Heart left ventricle (tissue), 16 donors: ENCODE results near the gene ATP8A1. TPM values are rescaled to one million over a fixed set of nuclear protein-coding genes. Genes with fewer than 3 reads are reported as not detected.

Source experiments
- ATAC-seq, 4 donors: fragments of 200-7000 bp; cut with Tn5 transposase; one replicate each; pipeline ENCODE4 v1.9.1; 2020 to 2022; ENCODE audit warnings: moderate library complexity in 4 of 4, mild to moderate bottlenecking in 3 of 4, moderate number of reproducible peaks in 1 of 4
- DNase-seq, 5 donors: peaks; one replicate each; pipeline ENCODE4 v3.0.0-alpha.2; 2020
- H3K27ac ChIP-seq, 12 donors: fragments of 200-600 bp; sonication (generic) in 4 of 12; one replicate each; pipeline versions ENCODE4 v1.5.0 to v1.8.0; 2016 to 2022; ENCODE audit warnings: mild to moderate bottlenecking in 2 of 12
- H3K27me3 ChIP-seq, 9 donors: fragments of 200-600 bp; sonication (generic) in 2 of 9; one replicate each; pipeline versions ENCODE4 v1.5.1 to v1.8.0; 2016 to 2022; ENCODE audit warnings: mild to moderate bottlenecking in 3 of 9
- H3K36me3 ChIP-seq, 9 donors: fragments of 200-600 bp; sonication (generic) in 2 of 9; one replicate each; pipeline versions ENCODE4 v1.5.0 to v1.8.0; 2018 to 2022; ENCODE audit warnings: mild to moderate bottlenecking in 2 of 9
- H3K4me1 ChIP-seq, 12 donors: fragments of 200-600 bp; sonication (generic) in 4 of 12; one replicate each; pipeline versions ENCODE4 v1.5.0 to v1.8.0; 2016 to 2022; ENCODE audit warnings: mild to moderate bottlenecking in 3 of 12
- H3K4me3 ChIP-seq, 12 donors: fragments of 200-600 bp; sonication (generic) in 4 of 12; one replicate each; pipeline versions ENCODE4 v1.5.0 to v1.8.0; 2017 to 2022; ENCODE audit warnings: mild to moderate bottlenecking in 9 of 12, moderate library complexity in 4 of 12
- H3K9me3 ChIP-seq, 12 donors: fragments of 200-600 bp; sonication (generic) in 4 of 12; one replicate each; pipeline versions ENCODE4 v1.5.0 to v1.8.0; 2016 to 2022; ENCODE audit warnings: mild to moderate bottlenecking in 1 of 12
- POLR2A ChIP-seq, 2 donors: fragments of 450-650 bp; IDR thresholded peaks; one replicate each; pipeline ENCODE4 v1.6.1; 2017; ENCODE audit warnings: antibody characterized with exemption in 2 of 2, mild to moderate bottlenecking in 2 of 2, moderate library complexity in 2 of 2
- WGBS, 4 donors: extraction: QIAGEN DNeasy Blood & Tissue Kit in 2 of 4; methylation state at CpG; one replicate each; pipeline versions ENCODE4 v1.1.5 to v1.1.7; 2013 to 2018; 5-methylcytosine and 5-hydroxymethylcytosine counted together
- intact Hi-C, 10 donors: fragments of 100-400 bp; cut with DNase I; formaldehyde crosslinking; loops; one replicate each; pipeline versions ENCODE4 v1.11.1 to v1.14.2; 2022
- polyA plus RNA-seq, 2 donors: library from polyadenylated mRNA; stranded (reverse); fragments of 200-250 nt; gene quantifications; one replicate each; pipeline ENCODE4 v1.2.3, GENCODE V29; 2013
- total RNA-seq, 9 donors: library from RNA; depleted of rRNA in 2 of 9; stranded (reverse); fragments of >200 nt in 2 of 9; fragmentation: NEBNext Ultra II Directional in 3 of 9; extraction: Animal tissue kit (Norgen Biotek cat#: 25700) in 3 of 9; gene quantifications; one replicate each; pipeline versions ENCODE4 v1.1.0 to v1.2.4, GENCODE V29; 2016 to 2023
- TF ChIP-seq, protein P1 (sequence below), 12 donors: fragments of 200-600 bp; sonication (generic) in 4 of 12; IDR thresholded peaks; one replicate each; pipeline versions ENCODE4 v1.5.0 to v1.8.0; 2018 to 2022; ENCODE audit warnings: antibody characterized with exemption in 12 of 12, mild to moderate bottlenecking in 5 of 12
- donor health status: ischemic (EF 13 %, LVEDD 7.1; RV severe dilation, severe dysfunction).
- donor health status: healthy with polysubstance abuse.
- donor health status: DM: no; HTN: yes; CAD: no.
- donor health status: DM: no; HTN: no; CAD: no.
- donor health status: ischemic (EF 25% LVEDD 6.9; RV normal size, moderate dysfunction).
- donor health status: ischemic (EF 25% LVEDD 5.7; RV mildly dilated, moderate dysfunction).
- donor health status: healthy.
- donor health status: DM: yes; HTN: yes; CAD: no.
- donor health status: ischemic (EF 35%, LVEDD 5.7; RV mildly dilated, moderate dysfunction).
- donor health status: nonischemic (EF 11% LVEDD 7.7; RV severe dilation, severe dysfunction).
- donor health status: DM: yes; HTN: yes; CAD: no.
- donor health status: PGD.
- donor health status: ischemic (EF 29% LVEDD 5.4; RV normal size, mild dysfunction).
- donor health status: nonischemic (EF 23%, LVEDD 6.1; RV moderate dilation, normal function).

Gene ATP8A1
- total and polyA plus RNA-seq, 11 donors: 4.6 to 29.7 (median 16.2) TPM

DNA sequence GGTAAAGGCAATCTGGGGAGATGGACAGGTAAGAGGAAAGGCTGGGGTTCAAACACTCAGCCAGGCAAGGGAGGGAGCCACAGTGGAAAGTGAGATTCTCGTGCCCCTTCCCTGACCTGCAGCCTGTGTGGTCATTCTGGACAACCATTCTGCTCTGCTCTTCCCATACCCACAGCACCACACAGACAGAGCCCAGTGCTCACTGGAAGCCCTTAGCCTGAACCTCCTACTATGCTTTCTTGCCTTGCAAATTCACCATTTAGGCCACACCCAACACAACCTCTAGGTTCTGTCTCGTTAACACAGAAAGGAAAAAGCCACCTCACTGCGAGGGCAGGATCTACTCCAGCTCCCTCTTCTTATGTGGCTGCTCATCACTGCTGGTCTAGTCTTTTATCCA is 166.9 kb downstream of the ATP8A1 start:
- H3K4me1 ChIP-seq: no peaks in the 10 kb centered on the region
- H3K9me3 ChIP-seq: no peaks in the 10 kb centered on the region
- peaks cover 0 to 3% (median 0%) of the 10 kb centered on the region in 9 donors for H3K36me3 ChIP-seq
- no peak overlapping the region for H3K27ac ChIP-seq
- WGBS, 4 donors: 87 to 91% (median 89%) methylated on average over 3 of the region's 3 CpGs
- no peaks in the 10 kb centered on the region for H3K27me3 ChIP-seq
- ATAC-seq: no peak
- DNase-seq: no peak
- TF ChIP-seq, protein P1, sequence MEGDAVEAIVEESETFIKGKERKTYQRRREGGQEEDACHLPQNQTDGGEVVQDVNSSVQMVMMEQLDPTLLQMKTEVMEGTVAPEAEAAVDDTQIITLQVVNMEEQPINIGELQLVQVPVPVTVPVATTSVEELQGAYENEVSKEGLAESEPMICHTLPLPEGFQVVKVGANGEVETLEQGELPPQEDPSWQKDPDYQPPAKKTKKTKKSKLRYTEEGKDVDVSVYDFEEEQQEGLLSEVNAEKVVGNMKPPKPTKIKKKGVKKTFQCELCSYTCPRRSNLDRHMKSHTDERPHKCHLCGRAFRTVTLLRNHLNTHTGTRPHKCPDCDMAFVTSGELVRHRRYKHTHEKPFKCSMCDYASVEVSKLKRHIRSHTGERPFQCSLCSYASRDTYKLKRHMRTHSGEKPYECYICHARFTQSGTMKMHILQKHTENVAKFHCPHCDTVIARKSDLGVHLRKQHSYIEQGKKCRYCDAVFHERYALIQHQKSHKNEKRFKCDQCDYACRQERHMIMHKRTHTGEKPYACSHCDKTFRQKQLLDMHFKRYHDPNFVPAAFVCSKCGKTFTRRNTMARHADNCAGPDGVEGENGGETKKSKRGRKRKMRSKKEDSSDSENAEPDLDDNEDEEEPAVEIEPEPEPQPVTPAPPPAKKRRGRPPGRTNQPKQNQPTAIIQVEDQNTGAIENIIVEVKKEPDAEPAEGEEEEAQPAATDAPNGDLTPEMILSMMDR (IDR thresholded peaks at IDR 0.05): no peak
- TF ChIP-seq POLR2A (IDR thresholded peaks at IDR 0.05): no peak
- intact Hi-C loops: no loop called here
- H3K4me3 ChIP-seq: no peak overlapping the region

- DNase-seq (no peak), ATAC-seq (no peak)
- H3K27ac ChIP-seq: no peak overlapping the region
- no peak overlapping the region for H3K4me3 ChIP-seq
- no peaks in the 10 kb centered on the region for H3K27me3 ChIP-seq
- peaks cover 0 to 3% (median 0%) of the 10 kb centered on the region in 9 donors for H3K36me3 ChIP-seq
- intact Hi-C loops: no loop called here
- 79 to 85% (median 82%) methylated on average over 6 of the region's 6 CpGs for WGBS, 4 donors
- no peaks in the 10 kb centered on the region for H3K9me3 ChIP-seq
- TF ChIP-seq, protein P1 (IDR thresholded peaks at IDR 0.05): no peak
- TF ChIP-seq POLR2A (IDR thresholded peaks at IDR 0.05): no peak
- no peaks in the 10 kb centered on the region for H3K4me1 ChIP-seq
Observed at GRCh38 chr4:42489095-42489494, 167.8 kb downstream of the ATP8A1 start.

GRCh38 chr4:42488554-42488953 is 168.4 kb downstream of the ATP8A1 start:
- no peak overlapping the region for H3K4me3 ChIP-seq
- no peak overlapping the region for H3K27ac ChIP-seq
- H3K36me3 ChIP-seq: peaks cover 0 to 3% (median 0%) of the 10 kb centered on the region in 9 donors
- DNase-seq (no peak), ATAC-seq (no peak)
- WGBS, 4 donors: 82 to 90% (median 86%) methylated on average over 3 of the region's 3 CpGs
- intact Hi-C loops: no loop called here
- TF ChIP-seq, protein P1 (IDR thresholded peaks at IDR 0.05): no peak
- TF ChIP-seq POLR2A (IDR thresholded peaks at IDR 0.05): no peak
- H3K4me1 ChIP-seq: no peaks in the 10 kb centered on the region
- H3K27me3 ChIP-seq: no peaks in the 10 kb centered on the region
- H3K9me3 ChIP-seq: no peaks in the 10 kb centered on the region

DNA sequence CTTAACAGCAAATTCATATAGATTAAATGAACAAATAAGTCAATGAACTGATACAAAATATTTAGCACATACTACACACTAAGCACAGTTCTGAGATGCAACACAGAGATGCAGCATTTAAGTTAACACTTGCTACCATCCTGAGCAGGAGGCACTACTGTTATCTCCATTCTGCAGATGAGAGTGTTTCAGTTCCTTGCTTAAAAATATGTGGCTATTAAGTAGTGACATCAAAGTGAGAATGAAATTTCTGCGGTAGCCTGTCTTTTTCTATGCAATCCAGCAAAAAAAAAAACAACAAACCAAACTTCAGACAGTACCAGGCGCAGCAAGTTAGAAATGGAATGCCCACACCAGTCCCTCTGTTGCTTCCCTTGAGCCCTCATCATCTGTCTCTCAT is 168.8 kb downstream of the ATP8A1 start:
- ATAC-seq (no peak), DNase-seq (no peak)
- no peaks in the 10 kb centered on the region for H3K27me3 ChIP-seq
- TF ChIP-seq, protein P1 (IDR thresholded peaks at IDR 0.05): no peak
- TF ChIP-seq POLR2A (IDR thresholded peaks at IDR 0.05): no peak
- 87 to 94% (median 90%) methylated on average over 2 of the region's 2 CpGs for WGBS, 4 donors
- no peak overlapping the region for H3K27ac ChIP-seq
- intact Hi-C loops: no loop called here
- H3K4me1 ChIP-seq: peaks cover 0 to under 1% (median 0%) of the 10 kb centered on the region in 12 donors
- no peak overlapping the region for H3K4me3 ChIP-seq
- H3K36me3 ChIP-seq: peaks cover 0 to 3% (median 0%) of the 10 kb centered on the region in 9 donors
- no peaks in the 10 kb centered on the region for H3K9me3 ChIP-seq
